Spleen (tissue), 3 donors: Measurements from ENCODE around the gene PEAR1.

Source experiments
- POLR2A ChIP-seq, 3 donors: fragments of 450-650 bp; IDR thresholded peaks; one replicate each; pipeline ENCODE4 v1.5.1; 2017; ENCODE audit warnings: antibody characterized with exemption in 3 of 3, mild to moderate bottlenecking in 1 of 3
- POLR2AphosphoS5 ChIP-seq, 3 donors: sonication (generic); formaldehyde crosslinking; IDR thresholded peaks; one replicate each; pipeline ENCODE4 v1.5.1; 2017; ENCODE audit warnings: antibody characterized with exemption in 3 of 3

GRCh38 chr1:156854634-156855033, 38.9 kb upstream of the PEAR1 start:
- TF ChIP-seq POLR2A (IDR thresholded peaks at IDR 0.05) (no peak), POLR2AphosphoS5 (IDR thresholded peaks at IDR 0.05) (no peak)
